Panc1 (cell line): ENCODE measurements around the gene MRM3. TPM values are rescaled to one million over a fixed set of nuclear protein-coding genes. Genes with fewer than 3 reads are reported as not detected.
"Not testable (repeated sequence)": the region's sequence is repeated elsewhere in the genome, so short reads cannot be mapped to it uniquely, and the experiment has no call there.

ENCODE experiments used
- ATAC-seq: fragments of 200-7000 bp; cut with Tn5 transposase; 2 replicates; pipeline ENCODE4 v1.9.1; 2020; ENCODE audit warnings: mild to moderate bottlenecking, moderate library complexity
- BruUV-seq: library from RNA; stranded (reverse); fragments of 400-500 nt; replicated peaks from 2 replicates; lab custom pipeline; 2021; lab: Mats Ljungman, UMichigan
- CTCF ChIA-PET: fragments of 300-600 bp; sonication (Branson Sonifier 250); formaldehyde crosslinking; loops from one replicate; lab custom pipeline; 2022; ENCODE audit warnings: antibody characterized with exemption; lab: Charles Lee
- POLR2A ChIA-PET: fragments of 300-600 bp; sonication (Branson Sonifier 250); formaldehyde crosslinking; loops from one replicate; lab custom pipeline; 2022; ENCODE audit warnings: antibody characterized with exemption; lab: Charles Lee
- DNase-seq: peaks from one replicate; pipeline ENCODE4 v3.0.0-alpha.2; 2010; ENCODE audit warnings: low read depth, low spot score
- H3K27ac ChIP-seq: 2 replicates; pipeline ENCODE4 v1.5.1; 2011; ENCODE audit warnings: mild to moderate bottlenecking, low read length, inconsistent platforms
- H3K27me3 ChIP-seq: fragments of 200-500 bp; sonication (Bioruptor generic); 2 replicates; pipeline ENCODE4 v1.6.0; 2014; ENCODE audit warnings: low read length, inconsistent platforms; ENCODE audit not compliant: control insufficient read depth, insufficient read depth
- H3K36me3 ChIP-seq: fragments of 200-500 bp; sonication (Bioruptor generic); 2 replicates; pipeline ENCODE4 v1.5.1; 2014; ENCODE audit warnings: inconsistent platforms, mild to moderate bottlenecking, low read length, moderate library complexity; ENCODE audit not compliant: control insufficient read depth, insufficient read depth
- H3K4me1 ChIP-seq: 2 replicates; pipeline ENCODE4 v1.5.1; 2011; ENCODE audit warnings: inconsistent platforms, mild to moderate bottlenecking, low read length, moderate library complexity; ENCODE audit not compliant: control insufficient read depth, insufficient read depth
- H3K4me3 ChIP-seq, 2 experiments: 2 replicates each; pipeline ENCODE4 v1.5.1; 2011 to 2012; ENCODE audit warnings: low read depth in 2 of 2, low read length in 2 of 2, mild to moderate bottlenecking in 2 of 2, inconsistent platforms in 1 of 2, moderate library complexity in 1 of 2
- H3K9me3 ChIP-seq: fragments of 200-500 bp; sonication (Bioruptor generic); 2 replicates; pipeline ENCODE4 v1.5.1; 2014; ENCODE audit warnings: low read depth, mild to moderate bottlenecking, inconsistent platforms, low read length, moderate library complexity; ENCODE audit not compliant: control insufficient read depth, insufficient read depth
- POLR2AphosphoS5 ChIP-seq: IDR thresholded peaks from 2 replicates; pipeline ENCODE4 v1.6.1; 2012; ENCODE audit warnings: mild to moderate bottlenecking, low read depth, low read length, moderate library complexity
- REST ChIP-seq, 2 experiments: IDR thresholded peaks; 2 replicates each; pipeline ENCODE4 v1.6.1; 2011 to 2012; ENCODE audit warnings: low read depth in 2 of 2, control low read depth in 1 of 2, low read length in 1 of 2, mild to moderate bottlenecking in 1 of 2, moderate library complexity in 1 of 2; ENCODE audit not compliant: insufficient read depth in 1 of 2
- SIN3A ChIP-seq: IDR thresholded peaks from 2 replicates; pipeline ENCODE4 v1.6.1; 2012; ENCODE audit warnings: low read depth, mild to moderate bottlenecking, low read length, moderate library complexity, borderline replicate concordance; ENCODE audit not compliant: insufficient read depth
- TCF7L2 ChIP-seq: IDR thresholded peaks from 2 replicates; pipeline ENCODE4 v1.6.1; 2011; ENCODE audit warnings: mild to moderate bottlenecking, low read depth, low read length, inconsistent platforms
- in situ Hi-C: cut with HindIII; loops from 2 replicates; pipeline ENCODE4 v1.10.0; 2016; ENCODE audit warnings: low sequenced_read_pairs, low pct_unique_long_range_greater_than_20kb
- intact Hi-C: fragments of 100-400 bp; cut with micrococcal nuclease; formaldehyde crosslinking; loops from one replicate; pipeline ENCODE4 v1.10.0; 2022; ENCODE audit not compliant: unreplicated experiment
- total RNA-seq: library from RNA; stranded (reverse); gene quantifications from one replicate; pipeline ENCODE4 v1.2.1, GENCODE V29; 2021; ENCODE audit not compliant: unreplicated experiment
- TF ChIP-seq, protein P1 (sequence below): fragments of 450-650 bp; IDR thresholded peaks from 2 replicates; pipeline ENCODE4 v1.5.1; 2017; ENCODE audit warnings: mild to moderate bottlenecking

MRM3 gene
- total RNA-seq, 1 experiment from 2014 or later: 13.4 TPM

DNA sequence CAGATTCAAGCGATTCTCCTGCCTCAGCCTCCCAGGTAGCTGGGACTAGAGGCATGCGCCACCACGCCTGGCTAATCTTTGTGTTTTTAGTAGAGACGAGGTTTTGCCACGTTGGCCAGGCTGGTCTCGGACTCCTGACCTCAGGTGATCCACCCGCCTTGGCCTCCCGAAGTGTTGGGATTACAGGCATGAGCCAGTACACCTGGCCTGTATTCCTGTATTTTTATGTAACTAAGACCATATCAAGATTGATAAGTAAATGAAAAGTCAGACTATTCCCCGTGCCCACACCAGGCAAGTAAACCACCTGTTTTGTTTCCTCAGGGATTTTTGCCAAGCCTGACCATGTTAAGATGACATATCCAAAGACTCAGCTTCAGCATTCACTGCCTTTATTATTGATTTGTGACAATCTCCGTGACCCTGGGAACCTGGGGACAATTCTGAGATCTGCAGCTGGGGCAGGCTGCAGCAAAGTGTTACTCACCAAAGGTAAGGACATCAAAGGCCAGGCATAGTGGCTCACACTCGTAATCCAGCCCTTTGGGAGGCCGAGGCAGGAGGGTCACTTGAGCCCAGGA lies 5.6 kb downstream of the MRM3 start:
- DNase-seq (no peak), ATAC-seq (no peak)
- Histone ChIP-seq H3K27ac (no peak overlapping the region), H3K4me3 (no peak overlapping the region), H3K36me3 (no peaks in the 10 kb centered on the region; the same call in none of the 2 replicates), H3K27me3 (no peaks in the 10 kb centered on the region), H3K4me1 (peaks cover 8% of the 10 kb centered on the region; the same call in 1 of the 2 replicates), H3K9me3 (no peaks in the 10 kb centered on the region)
- in situ Hi-C loops: no loop called here
- CTCF ChIA-PET: no interaction called here
- TF ChIP-seq, protein P1, sequence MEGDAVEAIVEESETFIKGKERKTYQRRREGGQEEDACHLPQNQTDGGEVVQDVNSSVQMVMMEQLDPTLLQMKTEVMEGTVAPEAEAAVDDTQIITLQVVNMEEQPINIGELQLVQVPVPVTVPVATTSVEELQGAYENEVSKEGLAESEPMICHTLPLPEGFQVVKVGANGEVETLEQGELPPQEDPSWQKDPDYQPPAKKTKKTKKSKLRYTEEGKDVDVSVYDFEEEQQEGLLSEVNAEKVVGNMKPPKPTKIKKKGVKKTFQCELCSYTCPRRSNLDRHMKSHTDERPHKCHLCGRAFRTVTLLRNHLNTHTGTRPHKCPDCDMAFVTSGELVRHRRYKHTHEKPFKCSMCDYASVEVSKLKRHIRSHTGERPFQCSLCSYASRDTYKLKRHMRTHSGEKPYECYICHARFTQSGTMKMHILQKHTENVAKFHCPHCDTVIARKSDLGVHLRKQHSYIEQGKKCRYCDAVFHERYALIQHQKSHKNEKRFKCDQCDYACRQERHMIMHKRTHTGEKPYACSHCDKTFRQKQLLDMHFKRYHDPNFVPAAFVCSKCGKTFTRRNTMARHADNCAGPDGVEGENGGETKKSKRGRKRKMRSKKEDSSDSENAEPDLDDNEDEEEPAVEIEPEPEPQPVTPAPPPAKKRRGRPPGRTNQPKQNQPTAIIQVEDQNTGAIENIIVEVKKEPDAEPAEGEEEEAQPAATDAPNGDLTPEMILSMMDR: no peak
- no peak for TF ChIP-seq REST (IDR thresholded peaks at IDR 0.05; ENCODE audit: insufficient read depth in 1 of 2, low read depth in 2 of 2, low read length in 1 of 2)
- TF ChIP-seq SIN3A: no peak
- TF ChIP-seq TCF7L2: no peak
- TF ChIP-seq POLR2AphosphoS5: no peak
- POLR2A ChIA-PET: no interaction called here
- intact Hi-C loops: no loop called here
- no TSS peak for BruUV-seq

DNA sequence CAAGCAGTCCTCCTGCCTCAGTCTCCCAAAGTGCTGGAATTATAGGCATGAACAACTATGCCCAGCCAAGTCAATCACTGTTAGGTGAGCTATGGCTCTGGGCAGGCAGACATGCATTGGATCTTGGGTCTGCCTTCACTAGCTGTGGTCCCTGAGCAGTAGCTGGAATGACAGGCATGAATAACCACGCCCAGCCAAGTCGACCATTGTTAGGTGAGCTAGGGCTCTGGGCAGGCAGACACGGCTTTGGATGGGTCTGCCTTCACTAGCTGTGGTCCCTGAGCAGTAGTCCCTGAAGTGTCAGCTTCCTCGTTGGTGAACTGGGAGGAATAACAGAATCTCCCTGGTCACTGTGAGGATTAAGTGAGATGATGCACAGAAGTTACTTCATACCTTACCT lies 6.4 kb downstream of the MRM3 start:
- ChIA-PET CTCF (interaction anchor here (0.8 kb wide), 1 partner anchor 192 kb away, joined by 3 read pairs; no protein-coding TSS in a partner anchor), POLR2A (no interaction called here)
- Histone ChIP-seq H3K27ac (no peak overlapping the region), H3K4me3 (no peak overlapping the region), H3K4me1 (peaks cover 7% of the 10 kb centered on the region; the same call in 1 of the 2 replicates), H3K27me3 (no peaks in the 10 kb centered on the region), H3K36me3 (no peaks in the 10 kb centered on the region; the same call in 1 of the 2 replicates), H3K9me3 (no peaks in the 10 kb centered on the region)
- TF ChIP-seq SIN3A: no peak
- DNase-seq (no peak), ATAC-seq (no peak)
- intact Hi-C loops: no loop called here
- in situ Hi-C loops: no loop called here
- no TSS peak for BruUV-seq

DNA sequence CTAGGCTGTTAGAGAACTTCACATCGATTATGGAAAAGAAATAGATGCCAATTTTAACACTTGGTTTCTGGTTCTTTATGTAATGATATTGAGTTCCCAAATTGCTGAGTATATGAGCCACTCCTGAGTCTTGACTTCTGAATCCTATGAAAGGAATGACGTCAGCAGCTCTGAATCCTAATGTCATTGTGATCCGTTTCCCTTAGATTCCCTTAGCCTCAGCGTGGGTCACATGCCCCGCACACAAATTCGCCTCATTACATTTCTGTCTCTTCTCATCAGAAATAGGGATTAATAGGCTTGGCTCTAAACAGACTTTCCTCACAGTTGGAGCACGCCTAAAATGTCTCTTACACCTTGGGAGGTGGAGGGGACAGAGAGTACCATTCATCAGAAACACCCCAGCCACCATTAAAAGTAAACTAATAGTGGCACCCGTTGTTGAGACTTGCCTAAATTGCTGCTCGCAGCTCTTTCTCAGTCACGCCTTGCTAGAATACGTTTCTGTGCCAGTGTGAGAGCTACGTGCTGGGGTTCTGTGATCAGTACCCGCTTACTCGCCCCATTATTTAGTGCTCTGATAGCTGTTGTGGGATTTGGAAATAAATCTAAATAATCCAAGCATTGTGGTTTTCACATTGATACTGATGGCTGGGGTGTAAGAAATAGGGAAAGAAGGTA lies 7.1 kb downstream of the MRM3 start:
- intact Hi-C loops: no loop called here
- ChIA-PET CTCF (interaction anchor here (0.8 kb wide), 1 partner anchor 192 kb away, joined by 3 read pairs; no protein-coding TSS in a partner anchor), POLR2A (no interaction called here)
- Histone ChIP-seq H3K27me3 (no peaks in the 10 kb centered on the region), H3K9me3 (no peaks in the 10 kb centered on the region), H3K4me3 (no peak overlapping the region), H3K4me1 (peaks cover 6% of the 10 kb centered on the region; the same call in 1 of the 2 replicates), H3K36me3 (no peaks in the 10 kb centered on the region; the same call in 1 of the 2 replicates), H3K27ac (no peak overlapping the region)
- BruUV-seq: no TSS peak
- peak; percentile 35; the same call in 1 of the 2 replicates for TF ChIP-seq POLR2AphosphoS5
- TF ChIP-seq SIN3A: no peak
- TF ChIP-seq TCF7L2: no peak
- in situ Hi-C loops: no loop called here
- ATAC-seq (no peak), DNase-seq (no peak)

DNA sequence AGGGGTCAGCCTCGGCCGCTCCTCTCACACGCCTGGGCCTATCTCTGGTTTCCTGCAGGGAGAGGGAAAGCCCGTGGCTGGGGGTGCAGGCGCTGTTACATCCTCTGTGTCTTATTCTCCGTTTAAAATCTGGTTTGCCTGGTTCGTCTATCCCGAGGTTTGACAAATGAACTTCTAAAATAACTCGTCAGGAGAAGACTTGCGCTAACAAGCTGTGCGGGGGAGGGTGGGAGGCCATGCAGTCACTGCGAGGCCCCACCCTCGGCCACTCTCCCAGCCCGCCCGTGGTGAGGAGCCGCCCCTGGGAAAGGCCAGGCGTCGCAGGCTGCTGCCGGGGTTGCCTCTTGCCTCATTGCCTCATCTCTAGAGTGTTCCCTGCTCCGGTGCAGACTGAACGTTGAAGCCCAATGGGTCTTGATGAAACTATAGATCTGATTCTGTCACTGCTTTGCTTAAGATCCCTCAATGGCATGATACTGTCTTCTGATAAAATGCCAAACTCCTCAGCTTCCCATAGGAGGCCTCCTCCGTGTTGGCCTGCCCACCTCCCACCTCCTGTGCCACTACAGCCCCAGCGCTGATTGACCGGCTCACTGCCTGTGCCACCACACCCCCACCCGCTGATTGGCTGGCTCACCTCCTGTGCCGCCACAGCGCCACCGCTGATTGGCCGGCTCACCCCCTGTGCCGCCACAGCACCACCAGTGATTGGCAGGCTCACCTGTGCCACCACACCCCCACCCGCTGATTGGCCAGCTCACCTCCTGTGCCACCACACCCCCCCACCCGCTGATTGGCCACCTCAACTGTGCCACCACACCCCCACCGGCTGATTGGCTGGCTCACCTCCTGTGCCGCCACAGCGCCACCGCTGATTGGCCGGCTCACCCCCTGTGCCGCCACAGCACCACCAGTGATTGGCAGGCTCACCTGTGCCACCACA lies 8.0 kb downstream of the MRM3 start:
- BruUV-seq, in situ Hi-C loops, H3K9me3 ChIP-seq, H3K4me3 ChIP-seq, POLR2A ChIA-PET, H3K27ac ChIP-seq, DNase-seq, H3K27me3 ChIP-seq, intact Hi-C loops, CTCF ChIA-PET, H3K36me3 ChIP-seq: not testable (repeated sequence)
- H3K4me1 ChIP-seq: peaks cover 11% of the 10 kb centered on the region
- peak; percentile 49 for ATAC-seq
